ENCODE data around the gene SPAG4.

The SPAG4 gene

DNA sequence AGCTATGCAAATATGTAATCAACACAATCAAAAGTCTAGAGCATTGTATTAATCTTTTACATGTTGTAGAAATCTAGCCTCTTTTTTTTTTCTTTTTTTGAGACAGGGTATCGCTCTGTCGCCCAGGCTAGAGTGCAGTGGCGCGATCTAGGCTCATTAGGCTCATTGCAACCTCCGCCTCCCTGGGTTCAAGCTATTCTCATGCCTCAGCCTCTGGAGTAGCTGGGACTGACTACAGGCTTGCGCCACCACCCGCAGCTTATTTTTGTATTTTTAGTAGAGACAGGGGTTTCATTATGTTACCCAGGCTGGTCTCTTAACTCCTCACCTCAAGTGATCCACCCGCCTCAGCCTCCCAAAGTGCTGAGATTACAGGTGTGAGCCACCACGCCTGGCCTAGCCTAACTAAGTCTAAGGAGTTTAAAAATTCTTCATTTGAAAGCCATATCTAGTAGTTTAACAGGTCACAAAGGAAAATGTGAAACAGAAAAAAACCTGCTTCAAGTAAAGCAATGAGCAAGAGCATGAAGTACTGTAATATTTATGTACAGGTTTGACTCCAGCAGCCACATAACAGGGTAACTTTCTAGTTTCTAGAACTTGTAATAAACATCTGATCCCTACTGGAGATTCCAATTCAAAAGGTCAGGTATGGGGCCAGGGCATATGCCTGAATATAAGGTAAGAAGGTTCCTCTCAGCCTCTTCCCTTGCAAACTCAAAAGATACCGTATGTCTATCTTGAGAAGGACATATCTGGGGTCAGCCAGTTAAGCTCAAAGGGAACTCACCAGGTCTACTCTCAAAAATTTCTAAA, 44.7 kb downstream of the SPAG4 start:
- DNase-seq, result no peak

DNA sequence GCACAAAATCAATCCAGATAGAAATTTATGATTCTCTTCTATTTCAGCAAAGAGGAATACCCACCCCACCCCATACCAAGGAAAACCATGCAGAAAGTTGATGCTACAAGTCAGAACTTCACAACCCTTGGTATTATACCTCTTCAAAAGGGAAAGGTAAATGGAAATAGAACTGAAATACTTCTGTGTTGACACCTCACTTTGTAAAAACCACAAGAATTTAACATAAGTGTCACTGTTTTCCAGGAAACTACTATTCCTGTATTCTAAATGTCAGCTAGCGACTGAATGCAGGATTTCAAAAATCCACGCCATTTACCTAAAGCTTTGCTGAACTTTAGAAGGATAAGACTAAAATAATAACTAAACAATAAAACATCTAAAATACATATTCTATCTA, 45.4 kb downstream of the SPAG4 start:
- no peak for DNase-seq

DNA sequence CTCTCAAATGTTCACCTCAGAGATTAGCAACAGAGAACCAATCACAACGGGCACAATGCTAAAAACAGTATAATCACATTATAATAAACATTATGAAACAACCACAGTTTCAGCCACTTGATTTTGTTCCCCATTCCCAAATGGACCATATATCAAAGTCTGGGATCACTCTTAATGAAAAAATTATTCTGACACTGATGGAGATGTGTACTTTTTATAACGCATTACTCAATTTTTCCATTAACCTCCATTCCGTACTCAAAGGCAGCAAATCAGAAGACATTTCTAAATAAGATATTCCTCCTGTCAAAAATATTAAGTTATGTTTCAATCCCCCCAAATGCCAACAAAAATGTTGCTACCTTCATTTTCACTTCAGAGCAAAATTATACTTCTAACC, 46.3 kb downstream of the SPAG4 start:
- no peak for DNase-seq

DNA sequence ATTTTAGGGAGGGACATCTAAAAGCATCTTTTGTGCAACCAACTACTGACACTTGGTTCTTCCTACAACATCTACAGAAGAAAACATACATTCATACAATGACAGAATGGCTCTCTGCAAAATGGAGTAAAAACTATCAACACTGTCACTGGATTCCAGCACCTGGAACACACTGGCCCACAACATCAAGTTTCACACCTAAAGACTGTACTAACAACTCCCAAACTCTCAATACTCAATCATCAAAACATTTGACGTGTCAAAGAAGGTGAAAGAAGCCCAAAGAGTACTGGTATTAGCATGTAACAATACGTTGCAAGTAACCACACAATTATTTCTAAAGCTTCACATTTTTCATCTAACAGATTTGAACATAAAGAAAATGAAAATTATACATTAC, 46.9 kb downstream of the SPAG4 start:
- DNase-seq, result no peak

GRCh38 chr20:35663516-35664465, 48.2 kb downstream of the SPAG4 start:
- DNase-seq, result no peak

GRCh38 chr20:35664466-35665206, 49.0 kb downstream of the SPAG4 start, which contains the start of the genes CPNE1 and RBM12:
Gene CPNE1 (minus strand): TSS chr20:35664900. CDS start chr20:35632923, 31,977 bp downstream.
Gene RBM12 (minus strand): TSS chr20:35664900. CDS start chr20:35655322, 9,578 bp downstream.
- peak; percentile 69 for DNase-seq

DNA sequence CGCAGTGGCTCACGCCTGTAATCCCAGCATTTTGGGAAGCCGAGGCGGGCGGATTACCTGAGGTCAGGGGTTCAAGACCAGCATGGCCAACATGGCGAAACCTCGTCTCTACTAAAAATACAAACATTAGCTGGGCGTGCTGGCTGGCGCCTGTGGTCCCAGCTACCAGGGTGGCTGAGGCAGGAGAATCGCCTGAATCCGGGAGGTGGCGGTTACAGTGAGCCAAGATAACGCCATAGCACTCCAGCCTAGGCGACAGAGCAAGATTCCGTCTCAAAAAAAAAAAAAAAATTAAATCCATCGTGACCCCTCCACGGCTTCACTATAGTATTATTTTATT, 50.3 kb downstream of the SPAG4 start:
- no peak for DNase-seq

GRCh38 chr20:35669221-35669620, 53.6 kb downstream of the SPAG4 start:
- no peak for DNase-seq

- no peak for DNase-seq
Measured at GRCh38 chr20:35669681-35670080, 54.1 kb downstream of the SPAG4 start.
